Inferior parietal cortex (tissue), 1 donor: ENCODE data around the gene SERPINB13.

Experiments used
- DNase-seq: peaks from one replicate; pipeline ENCODE4 v3.0.0-alpha.2; 2016; ENCODE audit errors: extremely low spot score

The SERPINB13 gene

GRCh38 chr18:63586966-63587365, at the start of gene SERPINB13:
Gene SERPINB13 (plus strand): TSS chr18:63587343. CDS start chr18:63588668, 1,325 bp downstream.
- no peak for DNase-seq

- DNase-seq = no peak
Observed at GRCh38 chr18:63539904-63540510, 47.1 kb upstream of the SERPINB13 start.

GRCh38 chr18:63542069-63542468, 45.1 kb upstream of the SERPINB13 start, which contains the start of gene SERPINB12:
Gene SERPINB12 (plus strand): TSS chr18:63542369. CDS start chr18:63556160, 13,791 bp downstream.
- DNase-seq = no peak

GRCh38 chr18:63544017-63544416, 43.1 kb upstream of the SERPINB13 start:
- no peak for DNase-seq

GRCh38 chr18:63545000-63545399, 42.1 kb upstream of the SERPINB13 start:
- no peak for DNase-seq

GRCh38 chr18:63550068-63550467, 37.1 kb upstream of the SERPINB13 start:
- no peak for DNase-seq

GRCh38 chr18:63551769-63552168, 35.4 kb upstream of the SERPINB13 start:
- no peak for DNase-seq

- no peak for DNase-seq
Observed at GRCh38 chr18:63552581-63552980, 34.6 kb upstream of the SERPINB13 start.

GRCh38 chr18:63553081-63553480, 34.1 kb upstream of the SERPINB13 start:
- DNase-seq = no peak

- no peak for DNase-seq
Observed at GRCh38 chr18:63559567-63560491, 27.3 kb upstream of the SERPINB13 start.

GRCh38 chr18:63562284-63562683, 24.9 kb upstream of the SERPINB13 start:
- DNase-seq = no peak

- no peak for DNase-seq
Observed at GRCh38 chr18:63564021-63564420, 23.1 kb upstream of the SERPINB13 start.

GRCh38 chr18:63564561-63564960, 22.6 kb upstream of the SERPINB13 start:
- no peak for DNase-seq

- DNase-seq = no peak
Observed at GRCh38 chr18:63567276-63567675, 19.9 kb upstream of the SERPINB13 start.

GRCh38 chr18:63567825-63568224, 19.3 kb upstream of the SERPINB13 start:
- DNase-seq = no peak

- DNase-seq = no peak
Observed at GRCh38 chr18:63570721-63571120, 16.4 kb upstream of the SERPINB13 start.

GRCh38 chr18:63575681-63576080, 11.5 kb upstream of the SERPINB13 start:
- DNase-seq = no peak

- peak; percentile 53 for DNase-seq
Observed at GRCh38 chr18:63578357-63578958, 8.7 kb upstream of the SERPINB13 start.

- DNase-seq = no peak
Observed at GRCh38 chr18:63579616-63580015, 7.5 kb upstream of the SERPINB13 start.

GRCh38 chr18:63585988-63586387, 1.2 kb upstream of the SERPINB13 start:
- DNase-seq = no peak

GRCh38 chr18:63586431-63586830, 712 bp upstream of the SERPINB13 start:
- DNase-seq = no peak

- no peak for DNase-seq
Observed at GRCh38 chr18:63588909-63589308, 1.8 kb downstream of the SERPINB13 start.
